WI38 (cell line): ENCODE measurements around the gene TARS2.

ENCODE experiments used
- H3K4me3 ChIP-seq: 2 replicates; pipeline ENCODE4 v1.5.1; 2011; ENCODE audit warnings: low read depth, mild to moderate bottlenecking, control low read depth, low read length
- CTCF ChIP-seq: IDR thresholded peaks from 2 replicates; pipeline ENCODE4 v1.5.1; 2012; ENCODE audit warnings: low read depth, mild to moderate bottlenecking, control low read depth, low read length

Gene TARS2

GRCh38 chr1:150552911-150553289, 65.7 kb downstream of the TARS2 start:
- H3K4me3 ChIP-seq, result no peak overlapping the region
- TF ChIP-seq CTCF, result no peak

GRCh38 chr1:150553392-150554085, 66.3 kb downstream of the TARS2 start:
- no peak for TF ChIP-seq CTCF
- no peak overlapping the region for H3K4me3 ChIP-seq

- no peak for TF ChIP-seq CTCF
- H3K4me3 ChIP-seq, result no peak overlapping the region
Observed at GRCh38 chr1:150554086-150554452, 66.8 kb downstream of the TARS2 start.

GRCh38 chr1:150555198-150555970, 68.2 kb downstream of the TARS2 start:
- H3K4me3 ChIP-seq, result no peak overlapping the region
- TF ChIP-seq CTCF, result no peak

GRCh38 chr1:150555971-150556865, 69.0 kb downstream of the TARS2 start:
- no peak overlapping the region for H3K4me3 ChIP-seq
- TF ChIP-seq CTCF, result no peak

GRCh38 chr1:150557065-150557600, 69.9 kb downstream of the TARS2 start:
- no peak overlapping the region for H3K4me3 ChIP-seq
- TF ChIP-seq CTCF, result no peak
